ENCODE results near the gene DOK1.
A peak's percentile ranks its signal among the peaks of the same experiment; 100 is the strongest.

The DOK1 gene

GRCh38 chr2:74553892-74554819, at the start of gene DOK1, which contains the start of gene LOXL3:
Gene DOK1 (plus strand): TSS chr2:74554720. CDS start chr2:74554755, 35 bp downstream.
Gene LOXL3 (minus strand): TSS chr2:74553942. CDS start chr2:74552634, 1,308 bp downstream.
- no peak for FAIRE-seq
- DNase-seq (ENCODE audit: insufficient read length, low spot score) = peak; percentile 90
- TF ChIP-seq POLR2A (IDR thresholded peaks at IDR 0.05; ENCODE audit: low read depth, low read length) = peak; percentile 43; the same call in 1 of the 2 replicates

GRCh38 chr2:74505448-74506246, 48.9 kb upstream of the DOK1 start:
- TF ChIP-seq POLR2A (IDR thresholded peaks at IDR 0.05; ENCODE audit: low read depth, low read length) = no peak
- DNase-seq (ENCODE audit: insufficient read length, low spot score) = no peak
- no peak for FAIRE-seq

GRCh38 chr2:74507145-74507925, 47.2 kb upstream of the DOK1 start, which contains the start of gene PCGF1:
Gene PCGF1 (minus strand): TSS chr2:74507695. CDS start chr2:74507668, 27 bp downstream.
- peak; percentile 71 for FAIRE-seq
- DNase-seq (ENCODE audit: insufficient read length, low spot score) = peak; percentile 97
- peak; percentile 56 for TF ChIP-seq POLR2A (IDR thresholded peaks at IDR 0.05; ENCODE audit: low read depth, low read length)

GRCh38 chr2:74507926-74508520, 46.5 kb upstream of the DOK1 start:
- DNase-seq (ENCODE audit: insufficient read length, low spot score) (no peak), FAIRE-seq (no peak)
- no peak for TF ChIP-seq POLR2A (IDR thresholded peaks at IDR 0.05; ENCODE audit: low read depth, low read length)

GRCh38 chr2:74510272-74510671, 44.2 kb upstream of the DOK1 start:
- DNase-seq (ENCODE audit: insufficient read length, low spot score) = no peak
- no peak for TF ChIP-seq POLR2A (IDR thresholded peaks at IDR 0.05; ENCODE audit: low read depth, low read length)
- FAIRE-seq = no peak

- no peak for TF ChIP-seq POLR2A (IDR thresholded peaks at IDR 0.05; ENCODE audit: low read depth, low read length)
- DNase-seq (ENCODE audit: insufficient read length, low spot score) (no peak), FAIRE-seq (no peak)
Measured at GRCh38 chr2:74511104-74511989, 43.2 kb upstream of the DOK1 start.

- TF ChIP-seq POLR2A (IDR thresholded peaks at IDR 0.05; ENCODE audit: low read depth, low read length) = no peak
- DNase-seq (ENCODE audit: insufficient read length, low spot score) (no peak), FAIRE-seq (no peak)
Measured at GRCh38 chr2:74512744-74513604, 41.5 kb upstream of the DOK1 start.

- TF ChIP-seq POLR2A (IDR thresholded peaks at IDR 0.05; ENCODE audit: low read depth, low read length) = no peak
- no peak for FAIRE-seq
- no peak for DNase-seq (ENCODE audit: insufficient read length, low spot score)
Measured at GRCh38 chr2:74513605-74514367, 40.7 kb upstream of the DOK1 start.

- peak; percentile 12; the same call in 1 of the 2 replicates for TF ChIP-seq POLR2A (IDR thresholded peaks at IDR 0.05; ENCODE audit: low read depth, low read length)
- FAIRE-seq (no peak), DNase-seq (ENCODE audit: insufficient read length, low spot score) (no peak)
Measured at GRCh38 chr2:74514368-74515270, 39.9 kb upstream of the DOK1 start, which contains the start of gene TLX2. Gene TLX2 (plus strand): TSS chr2:74514450. CDS start chr2:74514807, 357 bp downstream.

All from H54 (cell line).